Sciatic nerve (tissue), 2 donors: ENCODE data around the gene GZF1. TPM values are rescaled to one million over a fixed set of nuclear protein-coding genes. Genes with fewer than 3 reads are reported as not detected.

Experiments used
- ATAC-seq: fragments of 200-7000 bp; cut with Tn5 transposase; one replicate; pipeline ENCODE4 v1.9.1; 2020; ENCODE audit warnings: mild to moderate bottlenecking, moderate library complexity
- DNase-seq: peaks from one replicate; pipeline ENCODE4 v3.0.0-alpha.2; 2020; ENCODE audit warnings: low spot score
- intact Hi-C: fragments of 100-400 bp; cut with DNase I; formaldehyde crosslinking; loops from one replicate; pipeline ENCODE4 v1.14.2; 2022
- total RNA-seq: library from RNA; stranded (reverse); fragmentation: NEBNext Ultra II Directional; extraction: Animal tissue kit (Norgen Biotek cat#: 25700); gene quantifications from one replicate; pipeline ENCODE4 v1.2.1, GENCODE V29; 2021
- donor health status: DM: no; HTN: no; CAD: no.
- donor health status: DM: no; HTN: no; CAD: no.

The GZF1 gene
- total RNA-seq, 1 donor from 2014 or later: 15.7 TPM

GRCh38 chr20:23419995-23420901 is 58.3 kb downstream of the GZF1 start:
- intact Hi-C loops: no loop called here
- DNase-seq: peak; percentile 63
- ATAC-seq: peak; percentile 52

GRCh38 chr20:23420943-23421931 is 59.3 kb downstream of the GZF1 start, which contains the start of gene NAPB:
Gene NAPB, minus strand, starts transcription at chr20:23421488. Its CDS starts 86 bp downstream, at chr20:23421402.
- intact Hi-C loops: no loop called here
- peak; percentile 96 for DNase-seq
- ATAC-seq: peak; percentile 99

Other genes with a start within 250 kb of the GZF1 start
- gene NXT1, start 11.4 kb upstream of the GZF1 start, total RNA-seq: 15.9 TPM
- gene NAPB, start 59.3 kb downstream of the GZF1 start, total RNA-seq: 18.7 TPM
- gene CSTL1, start 77.5 kb downstream of the GZF1 start, total RNA-seq: not detected
- not detected for gene CST11, start 90.7 kb downstream of the GZF1 start, total RNA-seq
- gene CST8, start 128.9 kb downstream of the GZF1 start, total RNA-seq: not detected
- not detected for gene CST9L, start 206.3 kb downstream of the GZF1 start, total RNA-seq
- gene CST9, start 243.7 kb downstream of the GZF1 start, total RNA-seq: not detected